Activated naive CD4-positive, alpha-beta T cell treated with anti-CD3 and anti-CD28 coated beads, Interleukin-2, amount 50 U/mL, for 24 hours (primary cell): ENCODE data around the gene ANXA2R.

ENCODE experiments used
- H3K27ac Mint-ChIP-seq: one replicate; pipeline ENCODE4 v1.8.0; 2021; ENCODE audit warnings: mild to moderate bottlenecking, mixed read lengths
- H3K27me3 Mint-ChIP-seq: one replicate; pipeline ENCODE4 v1.8.0; 2021; ENCODE audit warnings: mixed read lengths
- H3K36me3 Mint-ChIP-seq: one replicate; pipeline ENCODE4 v1.8.0; 2021; ENCODE audit warnings: mixed read lengths
- H3K4me1 Mint-ChIP-seq: one replicate; pipeline ENCODE4 v1.8.0; 2021; ENCODE audit warnings: mixed read lengths
- H3K4me3 Mint-ChIP-seq: one replicate; pipeline ENCODE4 v1.8.0; 2021; ENCODE audit warnings: mild to moderate bottlenecking, mixed read lengths
- H3K9me3 Mint-ChIP-seq: one replicate; pipeline ENCODE4 v1.8.0; 2021; ENCODE audit warnings: mixed read lengths

The ANXA2R gene

GRCh38 chr5:43000111-43000840 is 39.8 kb downstream of the ANXA2R start:
- H3K4me3 Mint-ChIP-seq = no peak overlapping the region
- peaks cover 23% of the 10 kb centered on the region for H3K4me1 Mint-ChIP-seq
- H3K27ac Mint-ChIP-seq = no peak overlapping the region

GRCh38 chr5:42995360-42995751 is 44.8 kb downstream of the ANXA2R start:
- H3K9me3 Mint-ChIP-seq = no peaks in the 10 kb centered on the region
- peak overlapping the region; percentile 93 for H3K4me3 Mint-ChIP-seq
- H3K27ac Mint-ChIP-seq = peak overlapping the region; percentile 96
- no peaks in the 10 kb centered on the region for H3K36me3 Mint-ChIP-seq
- H3K27me3 Mint-ChIP-seq = no peaks in the 10 kb centered on the region
- peaks cover 31% of the 10 kb centered on the region for H3K4me1 Mint-ChIP-seq

More at GRCh38 chr5:43000111-43000840, 39.8 kb downstream of the ANXA2R start:
- Mint-ChIP-seq H3K9me3 (no peaks in the 10 kb centered on the region), H3K27me3 (no peaks in the 10 kb centered on the region), H3K36me3 (no peaks in the 10 kb centered on the region)

GRCh38 chr5:42994555-42995359 is 45.4 kb downstream of the ANXA2R start:
- peak overlapping the region; percentile 93 for H3K4me3 Mint-ChIP-seq
- H3K4me1 Mint-ChIP-seq = peaks cover 32% of the 10 kb centered on the region
- no peaks in the 10 kb centered on the region for H3K9me3 Mint-ChIP-seq
- no peaks in the 10 kb centered on the region for H3K36me3 Mint-ChIP-seq
- peak overlapping the region; percentile 96 for H3K27ac Mint-ChIP-seq
- H3K27me3 Mint-ChIP-seq = no peaks in the 10 kb centered on the region

DNA sequence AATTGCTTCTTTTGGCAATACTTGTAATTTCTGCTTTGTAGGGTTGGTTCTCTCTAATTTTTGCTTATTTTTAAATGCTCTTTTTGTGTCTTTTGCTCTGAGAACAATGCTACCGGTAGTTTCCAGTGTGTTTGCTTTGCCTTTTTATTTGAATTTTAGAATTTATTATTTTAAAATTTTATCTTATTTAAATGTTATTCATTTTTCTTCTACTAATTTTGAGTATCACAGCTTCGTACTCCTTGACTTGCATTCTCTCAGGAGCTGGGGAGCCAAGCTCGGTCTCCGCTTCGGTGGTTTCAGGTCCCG is 45.9 kb downstream of the ANXA2R start:
- peak overlapping the region; percentile 93 for H3K4me3 Mint-ChIP-seq
- peaks cover 38% of the 10 kb centered on the region for H3K4me1 Mint-ChIP-seq
- no peaks in the 10 kb centered on the region for H3K27me3 Mint-ChIP-seq
- no peaks in the 10 kb centered on the region for H3K9me3 Mint-ChIP-seq
- H3K27ac Mint-ChIP-seq = peak overlapping the region; percentile 96
- no peaks in the 10 kb centered on the region for H3K36me3 Mint-ChIP-seq

- Mint-ChIP-seq H3K36me3 (no peaks in the 10 kb centered on the region), H3K27me3 (no peaks in the 10 kb centered on the region)
Observed at GRCh38 chr5:42993516-42994245, 46.4 kb downstream of the ANXA2R start.

DNA sequence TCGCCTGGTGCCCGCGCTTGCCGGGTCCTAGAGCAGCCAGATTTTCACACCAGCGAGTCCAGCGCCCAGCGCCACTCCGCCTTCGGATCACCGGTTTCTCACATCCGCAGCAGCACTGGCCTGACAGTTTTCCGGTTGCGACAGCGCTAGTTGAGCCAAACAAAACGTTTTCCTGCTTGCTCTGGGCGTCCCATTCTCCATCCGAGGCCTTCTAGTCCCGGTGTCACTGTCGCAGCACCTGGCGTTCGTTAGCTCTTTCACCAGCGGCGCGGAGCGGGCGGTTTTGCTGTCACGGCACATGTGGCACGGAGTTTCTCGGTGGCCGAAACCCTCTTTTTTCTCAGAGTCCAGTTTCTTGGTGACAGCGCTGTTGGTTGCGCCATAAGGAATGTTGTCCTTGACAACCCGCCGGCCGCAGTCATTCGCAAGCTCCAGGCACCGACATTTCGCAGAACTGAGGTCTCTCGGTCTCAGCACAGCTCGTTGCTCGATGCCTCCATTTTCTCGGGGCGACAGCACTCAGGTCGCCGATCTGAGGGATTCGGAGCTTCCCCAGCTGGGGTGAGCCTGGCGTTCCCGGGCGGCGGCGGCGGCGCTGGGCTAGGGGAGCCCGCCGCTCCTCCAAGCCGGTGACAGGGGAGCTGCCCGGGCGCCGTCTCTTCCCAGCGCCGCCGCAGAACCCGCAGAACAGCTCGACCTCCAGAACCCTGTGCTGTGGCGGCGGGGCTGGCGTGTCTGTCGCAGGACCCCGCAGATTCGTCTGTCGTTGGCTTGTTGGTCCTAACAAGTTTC is 47.8 kb downstream of the ANXA2R start:
- H3K9me3 Mint-ChIP-seq = no peaks in the 10 kb centered on the region
- peak overlapping the region; percentile 99 for H3K27ac Mint-ChIP-seq
- peaks cover 53% of the 10 kb centered on the region for H3K4me1 Mint-ChIP-seq
- peaks cover 2% of the 10 kb centered on the region for H3K36me3 Mint-ChIP-seq
- H3K27me3 Mint-ChIP-seq = no peaks in the 10 kb centered on the region
- H3K4me3 Mint-ChIP-seq = peak overlapping the region; percentile 93

More at GRCh38 chr5:42993516-42994245, 46.4 kb downstream of the ANXA2R start:
- Mint-ChIP-seq H3K27ac (peak overlapping the region; percentile 96), H3K4me1 (peaks cover 43% of the 10 kb centered on the region), H3K9me3 (no peaks in the 10 kb centered on the region), H3K4me3 (peak overlapping the region; percentile 93)

- peaks cover 2% of the 10 kb centered on the region for H3K36me3 Mint-ChIP-seq
- peaks cover 59% of the 10 kb centered on the region for H3K4me1 Mint-ChIP-seq
- no peaks in the 10 kb centered on the region for H3K27me3 Mint-ChIP-seq
- peak overlapping the region; percentile 99 for H3K27ac Mint-ChIP-seq
- no peaks in the 10 kb centered on the region for H3K9me3 Mint-ChIP-seq
- H3K4me3 Mint-ChIP-seq = peak overlapping the region; percentile 93
Observed at GRCh38 chr5:42991404-42992087, 48.6 kb downstream of the ANXA2R start.

DNA sequence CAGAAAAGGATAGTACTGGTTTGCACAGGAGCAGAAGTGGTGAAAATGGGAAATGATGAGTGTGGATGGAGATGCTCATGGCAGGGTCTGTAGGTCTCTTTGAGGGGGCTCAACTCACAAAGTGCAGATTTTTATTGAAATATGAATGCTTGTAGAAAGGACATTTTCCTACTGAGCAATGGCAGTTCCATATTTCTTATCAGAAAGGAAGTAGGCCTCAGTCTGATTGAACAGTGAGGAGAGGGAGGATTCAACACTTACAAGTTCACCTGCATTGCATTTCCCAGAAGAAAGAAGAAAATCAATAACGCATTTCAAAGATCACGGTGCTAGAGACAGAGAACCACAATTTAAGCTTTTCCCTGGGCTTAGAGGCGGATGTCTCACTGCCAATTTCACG is 49.2 kb downstream of the ANXA2R start:
- Mint-ChIP-seq H3K9me3 (no peaks in the 10 kb centered on the region), H3K36me3 (peaks cover 5% of the 10 kb centered on the region), H3K4me1 (peaks cover 60% of the 10 kb centered on the region), H3K4me3 (peak overlapping the region; percentile 93), H3K27ac (peak overlapping the region; percentile 99), H3K27me3 (no peaks in the 10 kb centered on the region)
